Mucosa of stomach (tissue), 1 donor: ENCODE measurements around the gene SCART1.
"Not testable (repeated sequence)": the region's sequence is repeated elsewhere in the genome, so short reads cannot be mapped to it uniquely, and the experiment has no call there.

Experiments
- H3K27me3 ChIP-seq: one replicate; pipeline ENCODE4 v1.7.0; 2013; ENCODE audit warnings: mild to moderate bottlenecking, low read length; ENCODE audit not compliant: control insufficient read depth, insufficient read depth
- H3K36me3 ChIP-seq: one replicate; pipeline ENCODE4 v1.7.0; 2013; ENCODE audit warnings: low read length; ENCODE audit not compliant: control insufficient read depth, insufficient read depth
- H3K4me1 ChIP-seq: one replicate; pipeline ENCODE4 v1.7.0; 2013; ENCODE audit warnings: mild to moderate bottlenecking, low read length; ENCODE audit not compliant: control insufficient read depth, insufficient read depth
- H3K4me3 ChIP-seq: one replicate; pipeline ENCODE4 v1.7.0; 2013; ENCODE audit warnings: low read length
- H3K9ac ChIP-seq: one replicate; pipeline ENCODE4 v1.7.0; 2013; ENCODE audit warnings: mild to moderate bottlenecking, low read length, moderate library complexity
- H3K9me3 ChIP-seq: one replicate; pipeline ENCODE4 v1.7.0; 2013; ENCODE audit warnings: mild to moderate bottlenecking, low read length, moderate library complexity; ENCODE audit not compliant: control insufficient read depth
- donor health status: Pancreatic carcinoma.

The SCART1 gene

GRCh38 chr10:133493562-133493961 lies 39.8 kb downstream of the SCART1 start:
- not testable (repeated sequence) for H3K4me3 ChIP-seq, H3K27me3 ChIP-seq, H3K36me3 ChIP-seq, H3K9me3 ChIP-seq, H3K4me1 ChIP-seq, H3K9ac ChIP-seq

GRCh38 chr10:133497363-133497762 lies 43.6 kb downstream of the SCART1 start:
- H3K27me3 ChIP-seq, H3K36me3 ChIP-seq, H3K4me1 ChIP-seq, H3K9ac ChIP-seq, H3K4me3 ChIP-seq, H3K9me3 ChIP-seq: not testable (repeated sequence)

DNA sequence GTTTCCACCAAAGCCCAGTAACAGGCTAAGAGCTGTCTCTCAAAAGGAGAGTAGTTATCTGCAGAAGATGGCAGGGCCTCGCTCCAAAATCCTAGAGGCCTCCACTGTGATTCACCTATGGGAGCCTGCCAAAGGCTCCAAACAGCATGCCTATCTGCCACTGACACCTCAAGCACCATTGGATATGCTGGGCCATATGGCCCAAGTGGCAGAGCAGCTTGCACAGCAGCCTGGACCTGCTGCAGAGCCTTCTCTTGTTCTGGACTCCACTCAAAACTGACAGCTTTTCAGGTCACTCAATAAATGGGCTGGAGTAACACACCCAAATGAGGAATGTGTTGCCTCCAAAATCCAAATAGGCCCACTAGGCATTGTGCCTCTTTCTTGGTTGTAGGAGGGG lies 45.4 kb downstream of the SCART1 start:
- not testable (repeated sequence) for H3K36me3 ChIP-seq, H3K9me3 ChIP-seq, H3K27me3 ChIP-seq, H3K4me3 ChIP-seq, H3K4me1 ChIP-seq, H3K9ac ChIP-seq

DNA sequence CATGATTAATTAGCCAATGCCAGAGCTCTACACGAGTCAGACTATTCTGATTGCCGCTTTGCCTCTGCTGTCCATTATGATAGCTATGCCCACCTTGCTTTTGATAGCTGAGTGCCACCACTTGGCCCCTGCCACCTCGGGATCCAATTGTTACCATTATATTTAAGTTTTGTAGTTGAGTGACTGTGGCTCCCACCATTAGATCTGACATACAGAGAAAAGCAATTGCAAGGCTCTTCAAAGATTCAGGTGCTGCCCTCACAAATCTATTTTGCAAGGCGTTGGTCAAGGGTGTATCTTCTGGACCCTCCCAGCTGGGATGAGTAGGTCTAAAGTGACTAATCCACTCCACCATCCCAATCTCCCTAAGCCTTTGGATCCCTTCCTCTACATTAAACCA lies 47.2 kb downstream of the SCART1 start:
- H3K36me3 ChIP-seq, H3K9ac ChIP-seq, H3K9me3 ChIP-seq, H3K4me3 ChIP-seq, H3K27me3 ChIP-seq, H3K4me1 ChIP-seq: not testable (repeated sequence)

DNA sequence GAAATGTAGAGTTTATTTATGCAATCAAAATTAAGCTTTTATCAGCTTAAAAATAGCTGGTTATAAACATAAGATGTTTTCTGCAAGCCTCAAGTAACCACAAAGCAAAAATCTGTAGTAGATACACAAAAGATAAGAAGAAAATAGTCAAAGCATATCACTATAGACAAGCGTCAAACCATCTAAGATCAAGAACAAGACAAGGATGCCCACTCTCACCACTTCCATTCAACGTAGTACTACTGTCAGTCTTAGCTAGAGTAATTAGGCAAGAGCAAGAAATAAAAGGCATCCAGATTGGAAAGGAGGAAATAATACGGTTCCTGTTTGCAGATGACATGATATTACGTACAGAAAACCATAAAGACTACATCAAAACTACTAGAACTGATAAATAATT lies 56.0 kb downstream of the SCART1 start:
- H3K9me3 ChIP-seq, result no peaks in the 10 kb centered on the region
- H3K27me3 ChIP-seq, result no peaks in the 10 kb centered on the region
- no peak overlapping the region for H3K9ac ChIP-seq
- no peaks in the 10 kb centered on the region for H3K36me3 ChIP-seq
- H3K4me1 ChIP-seq, result no peaks in the 10 kb centered on the region
- H3K4me3 ChIP-seq, result no peak overlapping the region

- Histone ChIP-seq H3K27me3 (no peaks in the 10 kb centered on the region), H3K36me3 (no peaks in the 10 kb centered on the region), H3K4me3 (no peak overlapping the region), H3K9me3 (no peaks in the 10 kb centered on the region), H3K9ac (no peak overlapping the region), H3K4me1 (no peaks in the 10 kb centered on the region)
Measured at GRCh38 chr10:133511408-133511807, 57.7 kb downstream of the SCART1 start.

- Histone ChIP-seq H3K4me1 (no peaks in the 10 kb centered on the region), H3K27me3 (no peaks in the 10 kb centered on the region), H3K4me3 (no peak overlapping the region), H3K9ac (no peak overlapping the region), H3K9me3 (no peaks in the 10 kb centered on the region), H3K36me3 (no peaks in the 10 kb centered on the region)
Measured at GRCh38 chr10:133511907-133512528, 58.3 kb downstream of the SCART1 start.

DNA sequence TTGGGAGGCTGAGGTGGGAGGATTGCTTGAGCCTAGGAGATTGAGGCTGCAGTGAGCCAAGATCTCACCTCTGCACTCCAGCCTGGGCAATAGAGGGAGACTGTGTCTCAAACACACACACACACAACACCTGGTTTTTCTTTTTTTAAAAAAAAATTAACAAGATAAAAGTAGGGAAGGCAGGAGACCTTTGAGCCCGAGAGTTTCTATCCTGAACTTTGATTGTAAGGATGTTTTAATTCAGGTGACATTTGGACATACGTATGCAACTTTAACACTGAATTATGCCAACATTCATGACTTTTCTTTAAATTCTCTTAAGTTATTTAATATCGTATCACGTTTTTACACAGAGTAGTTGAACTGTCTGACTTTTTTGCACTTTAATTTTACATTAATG lies 61.7 kb downstream of the SCART1 start:
- Histone ChIP-seq H3K27me3 (no peaks in the 10 kb centered on the region), H3K9me3 (no peaks in the 10 kb centered on the region), H3K4me1 (peaks cover 3% of the 10 kb centered on the region), H3K4me3 (no peak overlapping the region), H3K36me3 (no peaks in the 10 kb centered on the region), H3K9ac (no peak overlapping the region)

DNA sequence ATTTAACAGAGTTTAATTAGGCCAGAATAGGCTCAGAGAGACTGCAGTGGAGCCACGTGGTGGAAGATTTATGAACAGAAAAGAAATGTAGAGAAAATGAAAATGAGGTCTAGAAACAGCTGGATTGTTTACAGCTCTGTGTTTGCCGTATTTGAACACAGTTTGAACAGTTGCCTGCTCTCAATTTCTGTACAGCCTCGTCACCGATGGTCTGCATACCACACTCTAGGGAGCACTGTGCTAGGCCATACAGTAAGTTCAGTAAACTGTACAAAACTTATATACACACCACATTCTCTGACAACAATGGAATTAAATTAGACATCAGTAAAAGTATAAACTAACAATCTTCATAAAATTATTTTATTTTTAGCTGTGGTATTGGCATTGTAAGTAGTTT lies 62.3 kb downstream of the SCART1 start:
- Histone ChIP-seq H3K4me3 (no peak overlapping the region), H3K9me3 (no peaks in the 10 kb centered on the region), H3K4me1 (peaks cover 7% of the 10 kb centered on the region), H3K36me3 (no peaks in the 10 kb centered on the region), H3K9ac (no peak overlapping the region), H3K27me3 (no peaks in the 10 kb centered on the region)

- H3K36me3 ChIP-seq, H3K4me1 ChIP-seq, H3K9me3 ChIP-seq, H3K27me3 ChIP-seq, H3K9ac ChIP-seq, H3K4me3 ChIP-seq: not testable (repeated sequence)
Measured at GRCh38 chr10:133518517-133518916, 64.8 kb downstream of the SCART1 start.
